GM12878 (cell line): ENCODE results near the gene LCP1. TPM values are rescaled to one million over a fixed set of nuclear protein-coding genes. Genes with fewer than 3 reads are reported as not detected.

Source experiments
- ATAC-seq: fragments of 200-7000 bp; cut with Tn5 transposase; 3 replicates; pipeline ENCODE4 v1.9.1; 2020; ENCODE audit warnings: mild to moderate bottlenecking, moderate library complexity
- BruUV-seq: library from RNA; stranded (reverse); fragments of 400-500 nt; replicated peaks from 2 replicates; lab custom pipeline; 2021; lab: Mats Ljungman, UMichigan
- CTCF ChIA-PET: fragments of 300-600 bp; sonication (Branson Sonifier 250); formaldehyde crosslinking; extraction: SDS; loops from one replicate; lab custom pipeline; 2021; ENCODE audit warnings: inconsistent platforms; lab: Yijun Ruan, JAX
- POLR2A ChIA-PET: fragments of 350-600 bp; formaldehyde crosslinking; extraction: SDS; loops from one replicate; lab custom pipeline; 2021; ENCODE audit warnings: inconsistent platforms; lab: Charles Lee
- RAD21 ChIA-PET: fragments of 300-600 bp; sonication (Branson Sonifier 250); formaldehyde crosslinking; loops from one replicate; lab custom pipeline; 2023; ENCODE audit warnings: antibody characterized with exemption; ENCODE audit not compliant: unreplicated experiment; lab: Charles Lee
- SMC1A ChIA-PET: fragments of 300-600 bp; sonication (Branson Sonifier 250); formaldehyde crosslinking; loops from one replicate; lab custom pipeline; 2023; ENCODE audit not compliant: unreplicated experiment, uncharacterized antibody; lab: Charles Lee
- DNase-seq: peaks from one replicate; pipeline ENCODE4 v3.0.0-alpha.2; 2011; ENCODE audit warnings: low read depth, low spot score
- FAIRE-seq: peaks from 3 replicates; lab custom pipeline; 2011; peaks lifted over from hg19 to GRCh38; lab: Jason Lieb, UNC
- H2AFZ ChIP-seq: 2 replicates; pipeline ENCODE4 v1.6.0; 2011; ENCODE audit warnings: low read depth, low read length, control low read depth; ENCODE audit not compliant: control insufficient read depth
- H3K27ac ChIP-seq: 2 replicates; pipeline ENCODE4 v1.5.1; 2011; ENCODE audit warnings: control low read depth; ENCODE audit not compliant: control insufficient read depth, insufficient read depth
- H3K27me3 ChIP-seq, 2 experiments: replicated peaks in 1 of 2; 2 replicates each; pipeline versions ENCODE4 v1.6.0 to v1.6.1; 2011; ENCODE audit warnings: low read length in 1 of 2; ENCODE audit not compliant: control insufficient read depth in 2 of 2, insufficient read depth in 2 of 2
- H3K36me3 ChIP-seq, 2 experiments: 2 replicates each; pipeline ENCODE4 v1.5.1; 2011; ENCODE audit warnings: low read length in 1 of 2; ENCODE audit not compliant: control insufficient read depth in 2 of 2, insufficient read depth in 2 of 2
- H3K4me1 ChIP-seq: 2 replicates; pipeline ENCODE4 v1.6.1; 2011; ENCODE audit warnings: mild to moderate bottlenecking, low read length, moderate library complexity, mixed read lengths; ENCODE audit not compliant: control insufficient read depth, insufficient read depth
- H3K4me2 ChIP-seq: 2 replicates; pipeline ENCODE4 v1.6.0; 2011; ENCODE audit warnings: control low read depth; ENCODE audit not compliant: control insufficient read depth, insufficient read depth
- H3K4me3 ChIP-seq: fragments of 200-600 bp; sonication (generic); 2 replicates; pipeline ENCODE4 v1.5.1; 2016
- H3K79me2 ChIP-seq: 2 replicates; pipeline ENCODE4 v1.6.0; 2011; ENCODE audit warnings: low read length; ENCODE audit not compliant: control insufficient read depth, insufficient read depth
- H3K9ac ChIP-seq: 2 replicates; pipeline ENCODE4 v1.8.0; 2011; ENCODE audit warnings: low read length, control low read depth, mixed read lengths; ENCODE audit not compliant: control insufficient read depth, insufficient read depth
- H3K9me3 ChIP-seq: replicated peaks from 3 replicates; pipeline ENCODE4 v1.5.1; 2011; ENCODE audit warnings: mild to moderate bottlenecking, low read length; ENCODE audit not compliant: control insufficient read depth, insufficient read depth
- H4K20me1 ChIP-seq: 2 replicates; pipeline ENCODE4 v1.6.0; 2011; ENCODE audit not compliant: control insufficient read depth, insufficient read depth
- ATF7 ChIP-seq: fragments of 450-650 bp; IDR thresholded peaks from 2 replicates; pipeline ENCODE4 v1.6.1; 2016; ENCODE audit warnings: low read depth, mild to moderate bottlenecking
- HDAC6 ChIP-seq: fragments of 200-600 bp; sonication (generic); IDR thresholded peaks from one replicate; pipeline ENCODE4 v1.8.0; 2017; ENCODE audit warnings: antibody characterized with exemption; ENCODE audit not compliant: unreplicated experiment
- NKRF ChIP-seq: fragments of 450-650 bp; conservative IDR thresholded peaks from 2 replicates; pipeline ENCODE4 v1.6.1; 2017; ENCODE audit warnings: mild to moderate bottlenecking, moderate library complexity
- PML ChIP-seq: IDR thresholded peaks from 2 replicates; pipeline ENCODE4 v1.6.1; 2012; ENCODE audit warnings: low read length, inconsistent platforms
- RUNX3 ChIP-seq: IDR thresholded peaks from 2 replicates; pipeline ENCODE4 v1.6.1; 2012; ENCODE audit warnings: low read length, inconsistent platforms
- SP1 ChIP-seq: IDR thresholded peaks from one replicate; pipeline ENCODE4 v1.6.1; 2011; ENCODE audit warnings: low read depth, low read length
- SPI1 ChIP-seq: IDR thresholded peaks from 2 replicates; pipeline ENCODE4 v1.6.1; 2011; ENCODE audit warnings: low read depth, mild to moderate bottlenecking, low read length, moderate library complexity, borderline replicate concordance; ENCODE audit not compliant: insufficient read depth
- ZSCAN29 ChIP-seq: fragments of 450-650 bp; IDR thresholded peaks from 2 replicates; pipeline ENCODE4 v1.6.1; 2017; ENCODE audit warnings: mild to moderate bottlenecking, moderate library complexity
- WGBS: methylation state at CpG from one replicate; pipeline ENCODE4 v1.1.6; 2016; ENCODE audit warnings: low lambda C conversion rate; ENCODE audit not compliant: insufficient replicate concordance, insufficient coverage; ENCODE audit errors: missing lambda C conversion rate; 5-methylcytosine and 5-hydroxymethylcytosine counted together
- in situ Hi-C: fragments of 300-500 bp; cut with MboI; formaldehyde crosslinking; loops from 9 replicates; pipeline ENCODE4 v1.14.3; 2018; ENCODE audit warnings: mixed read lengths
- intact Hi-C: fragments of 100-400 bp; cut with micrococcal nuclease; formaldehyde crosslinking; loops from one replicate; pipeline ENCODE4 v1.14.2; 2022; ENCODE audit not compliant: unreplicated experiment
- polyA plus RNA-seq, 11 experiments: library from polyadenylated mRNA; depleted of rRNA in 4 of 11; unstranded in 6 of 11; stranded (reverse) in 5 of 11; fragments of >200 nt; fragmentation: Nextera tagmentation in 4 of 11; fragmentation: Illumina TruSeq in 1 of 11; extraction: Ambion mirVana in 4 of 11; extraction: Trizol in 1 of 11; gene quantifications; 1 replicate in 1 of 11; 2 replicates in 10 of 11; pipeline versions ENCODE4 v1.2.1 to v1.2.3, GENCODE V29; 2011 to 2016; ENCODE audit warnings: inconsistent platforms in 2 of 11, missing spikeins in 2 of 11, low read depth in 1 of 11
- total RNA-seq, 4 experiments: library from RNA; depleted of rRNA in 3 of 4; stranded (reverse); fragments of >200 nt in 3 of 4; fragmentation: Illumina TruSeq in 1 of 4; extraction: Trizol in 1 of 4; gene quantifications; 2 replicates each; pipeline versions ENCODE4 v1.2.1 to v1.2.3, GENCODE V29; 2013 to 2021
- TF ChIP-seq, protein P1 (sequence below): IDR thresholded peaks from 2 replicates; pipeline ENCODE4 v1.6.1; 2011; ENCODE audit warnings: low read depth, mild to moderate bottlenecking, low read length, moderate library complexity, borderline replicate concordance; ENCODE audit errors: extremely low read depth
- TF ChIP-seq, protein P2 (sequence below): fragments of 450-650 bp; IDR thresholded peaks from 2 replicates; pipeline ENCODE4 v1.6.1; 2017; ENCODE audit warnings: antibody characterized with exemption, mild to moderate bottlenecking, moderate library complexity

Gene LCP1
- total and polyA plus RNA-seq, 10 of the 15 experiments (the other 5 are each of a cell fraction or from before 2014, with no cell fraction given): 775 to 2,201 (median 1,556) TPM

GRCh38 chr13:46202188-46202795 is 20.3 kb upstream of the LCP1 start:
- ChIA-PET POLR2A (no interaction called here), CTCF (interaction anchor here (1.0 to 1.9 kb wide), 4 partner anchors 9 to 395 kb away, joined by 3 to 5 read pairs (median 4); no protein-coding TSS in a partner anchor), RAD21 (no interaction called here), SMC1A (interaction anchor here (1.1 kb wide), 2 partner anchors 63 to 80 kb away, joined by 3 to 4 read pairs; no protein-coding TSS in a partner anchor)
- FAIRE-seq: no peak
- TF ChIP-seq RUNX3 (peak; percentile 63), SP1 (no peak)
- no peak overlapping the region; the same call in 1 of the 2 replicates for H2AFZ ChIP-seq
- H3K4me3 ChIP-seq: no peak overlapping the region
- H3K27me3 ChIP-seq: no peaks in the 10 kb centered on the region
- BruUV-seq: no TSS peak
- no peaks in the 10 kb centered on the region for H4K20me1 ChIP-seq
- H3K4me2 ChIP-seq: no peak overlapping the region; the same call in 1 of the 2 replicates
- peaks cover 13% of the 10 kb centered on the region; the same call in 1 of the 2 replicates for H3K4me1 ChIP-seq
- peak; percentile 67 for ATAC-seq
- H3K9me3 ChIP-seq: no peaks in the 10 kb centered on the region
- no peak overlapping the region for H3K27ac ChIP-seq
- no peak for DNase-seq
- no peak overlapping the region for H3K9ac ChIP-seq
- H3K79me2 ChIP-seq: no peaks in the 10 kb centered on the region
- 66% methylated on average over 3 of the region's 3 CpGs for WGBS
- in situ Hi-C loops (no loop called here), intact Hi-C loops (no loop called here)
- H3K36me3 ChIP-seq: no peaks in the 10 kb centered on the region

GRCh38 chr13:46198696-46199193 is 16.8 kb upstream of the LCP1 start:
- in situ Hi-C loops: no loop called here
- no peak for TF ChIP-seq PML
- no peak for TF ChIP-seq NKRF
- no peak for TF ChIP-seq ZSCAN29
- TF ChIP-seq SPI1: no peak
- no peak for TF ChIP-seq ATF7
- TF ChIP-seq, protein P1, sequence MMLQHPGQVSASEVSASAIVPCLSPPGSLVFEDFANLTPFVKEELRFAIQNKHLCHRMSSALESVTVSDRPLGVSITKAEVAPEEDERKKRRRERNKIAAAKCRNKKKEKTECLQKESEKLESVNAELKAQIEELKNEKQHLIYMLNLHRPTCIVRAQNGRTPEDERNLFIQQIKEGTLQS: no peak
- TF ChIP-seq HDAC6: no peak
- TF ChIP-seq, protein P2, sequence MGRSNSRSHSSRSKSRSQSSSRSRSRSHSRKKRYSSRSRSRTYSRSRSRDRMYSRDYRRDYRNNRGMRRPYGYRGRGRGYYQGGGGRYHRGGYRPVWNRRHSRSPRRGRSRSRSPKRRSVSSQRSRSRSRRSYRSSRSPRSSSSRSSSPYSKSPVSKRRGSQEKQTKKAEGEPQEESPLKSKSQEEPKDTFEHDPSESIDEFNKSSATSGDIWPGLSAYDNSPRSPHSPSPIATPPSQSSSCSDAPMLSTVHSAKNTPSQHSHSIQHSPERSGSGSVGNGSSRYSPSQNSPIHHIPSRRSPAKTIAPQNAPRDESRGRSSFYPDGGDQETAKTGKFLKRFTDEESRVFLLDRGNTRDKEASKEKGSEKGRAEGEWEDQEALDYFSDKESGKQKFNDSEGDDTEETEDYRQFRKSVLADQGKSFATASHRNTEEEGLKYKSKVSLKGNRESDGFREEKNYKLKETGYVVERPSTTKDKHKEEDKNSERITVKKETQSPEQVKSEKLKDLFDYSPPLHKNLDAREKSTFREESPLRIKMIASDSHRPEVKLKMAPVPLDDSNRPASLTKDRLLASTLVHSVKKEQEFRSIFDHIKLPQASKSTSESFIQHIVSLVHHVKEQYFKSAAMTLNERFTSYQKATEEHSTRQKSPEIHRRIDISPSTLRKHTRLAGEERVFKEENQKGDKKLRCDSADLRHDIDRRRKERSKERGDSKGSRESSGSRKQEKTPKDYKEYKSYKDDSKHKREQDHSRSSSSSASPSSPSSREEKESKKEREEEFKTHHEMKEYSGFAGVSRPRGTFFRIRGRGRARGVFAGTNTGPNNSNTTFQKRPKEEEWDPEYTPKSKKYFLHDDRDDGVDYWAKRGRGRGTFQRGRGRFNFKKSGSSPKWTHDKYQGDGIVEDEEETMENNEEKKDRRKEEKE: no peak

More at GRCh38 chr13:46198696-46199193, 16.8 kb upstream of the LCP1 start:
- Histone ChIP-seq H3K27me3 (no peaks in the 10 kb centered on the region), H3K27ac (no peak overlapping the region), H3K9ac (no peak overlapping the region), H3K4me3 (no peak overlapping the region), H4K20me1 (no peaks in the 10 kb centered on the region), H3K36me3 (no peaks in the 10 kb centered on the region), H3K79me2 (no peaks in the 10 kb centered on the region), H2AFZ (no peak overlapping the region), H3K4me2 (no peak overlapping the region), H3K4me1 (peaks cover 13% of the 10 kb centered on the region), H3K9me3 (no peaks in the 10 kb centered on the region)
- no peak for FAIRE-seq
- 80% methylated on average over 3 of the region's 3 CpGs for WGBS
- no peak for DNase-seq
- intact Hi-C loops: no loop called here
- POLR2A ChIA-PET: interaction anchor here (0.9 to 1.4 kb wide), 2 partner anchors 12 to 23 kb away, joined by 3 read pairs; partner anchors contain the start of gene LRRC63
- SMC1A ChIA-PET: interaction anchor here (0.9 to 1.0 kb wide), 2 partner anchors 12 to 49 kb away, joined by 3 to 4 read pairs; no protein-coding TSS in a partner anchor
- RAD21 ChIA-PET: no interaction called here
- CTCF ChIA-PET: interaction anchor here (0.6 to 1.3 kb wide), 2 partner anchors 14 to 34 kb away, joined by 3 read pairs; no protein-coding TSS in a partner anchor
- no TSS peak for BruUV-seq
- no peak for ATAC-seq
